GM18858 (cell line): ENCODE data around the gene RAP1B.
"Not testable (repeated sequence)": the region's sequence is repeated elsewhere in the genome, so short reads cannot be mapped to it uniquely, and the experiment has no call there.

Experiments
- ATAC-seq: cut with Tn5 transposase; IDR thresholded peaks from one replicate; pipeline ENCODE4 v1.9.1; 2021; ENCODE audit not compliant: unreplicated experiment

The RAP1B gene

DNA sequence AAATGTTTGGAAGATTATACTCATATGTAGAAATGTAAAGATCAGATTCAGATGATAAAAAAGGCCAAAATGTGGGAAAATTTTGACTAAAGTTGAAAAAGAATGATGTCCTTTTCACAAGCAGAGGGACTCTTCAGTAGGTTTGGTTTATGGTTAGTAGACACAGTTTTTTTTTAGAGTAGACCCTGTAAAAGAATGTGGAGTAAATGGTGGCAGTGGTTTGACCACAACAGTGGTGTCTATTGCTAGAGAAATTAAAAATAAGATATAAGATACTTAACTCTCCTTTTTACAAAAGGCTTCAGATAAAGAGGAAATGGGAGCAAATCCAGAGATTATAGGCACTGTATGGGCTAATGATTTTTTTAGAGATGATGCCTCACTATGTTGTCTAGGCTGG lies 21.8 kb downstream of the RAP1B start:
- ATAC-seq = no peak

- ATAC-seq = peak; percentile 30
Measured at GRCh38 chr12:68633614-68634558, 23.2 kb downstream of the RAP1B start.

GRCh38 chr12:68636268-68636667 lies 25.6 kb downstream of the RAP1B start:
- no peak for ATAC-seq

- ATAC-seq = not testable (repeated sequence)
Measured at GRCh38 chr12:68637439-68637838, 26.7 kb downstream of the RAP1B start.

DNA sequence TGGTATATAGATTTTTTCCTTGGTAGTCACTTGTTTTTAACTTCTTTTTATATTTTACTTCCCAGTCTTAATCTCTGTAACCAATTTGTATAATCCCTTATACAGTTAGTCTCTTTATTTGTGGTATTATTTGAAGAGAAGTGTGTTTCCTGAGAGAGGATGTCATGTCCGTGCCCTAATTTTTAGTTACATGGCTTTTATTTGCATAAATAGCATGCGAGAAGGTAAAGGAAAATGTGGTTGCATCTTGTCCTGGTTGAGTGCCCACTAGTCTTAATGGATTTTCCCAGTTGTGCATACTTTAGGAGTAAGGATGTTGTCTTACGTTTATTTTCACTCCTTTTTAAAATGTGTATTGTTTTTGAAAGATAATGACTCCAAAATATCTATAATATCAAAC lies 27.5 kb downstream of the RAP1B start:
- no peak for ATAC-seq

GRCh38 chr12:68638721-68639395 lies 28.2 kb downstream of the RAP1B start:
- ATAC-seq = no peak

DNA sequence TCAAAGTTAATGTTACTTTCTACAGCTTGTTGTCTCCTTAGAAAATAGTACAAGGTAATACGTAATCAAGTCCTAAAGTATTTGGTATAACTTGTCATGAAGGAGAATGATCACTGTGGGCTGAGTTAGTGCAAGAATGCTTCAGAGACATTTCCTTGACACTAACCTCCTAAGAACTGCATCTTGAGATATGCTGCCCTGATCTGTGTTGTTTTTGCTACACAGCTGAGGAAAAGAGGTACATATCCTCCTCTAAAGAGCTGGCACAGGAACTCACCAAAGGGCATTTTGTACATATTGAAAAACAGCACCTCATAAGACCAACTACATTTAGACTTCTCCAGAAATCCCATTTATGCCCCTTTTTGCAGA lies 28.7 kb downstream of the RAP1B start:
- ATAC-seq = no peak

DNA sequence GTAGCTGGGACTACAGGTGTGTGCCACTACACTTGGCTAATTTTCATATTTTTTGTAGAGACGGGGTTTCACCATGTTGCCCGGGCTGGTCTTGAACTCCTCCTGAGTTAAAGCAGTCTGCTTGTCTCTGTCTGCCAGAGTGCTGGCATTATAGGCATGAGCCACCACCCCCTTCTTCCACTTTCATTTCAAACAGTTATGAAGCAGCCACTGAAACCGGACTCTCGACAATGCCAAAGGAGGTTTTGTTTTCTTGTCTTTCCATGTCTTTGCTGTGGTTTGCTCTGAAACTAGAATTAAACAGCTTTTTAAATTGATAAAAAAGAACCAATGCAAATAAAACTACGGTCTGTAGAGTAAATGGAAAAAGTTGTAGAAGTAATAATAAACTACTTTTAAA lies 30.4 kb downstream of the RAP1B start:
- peak; percentile 74 for ATAC-seq

DNA sequence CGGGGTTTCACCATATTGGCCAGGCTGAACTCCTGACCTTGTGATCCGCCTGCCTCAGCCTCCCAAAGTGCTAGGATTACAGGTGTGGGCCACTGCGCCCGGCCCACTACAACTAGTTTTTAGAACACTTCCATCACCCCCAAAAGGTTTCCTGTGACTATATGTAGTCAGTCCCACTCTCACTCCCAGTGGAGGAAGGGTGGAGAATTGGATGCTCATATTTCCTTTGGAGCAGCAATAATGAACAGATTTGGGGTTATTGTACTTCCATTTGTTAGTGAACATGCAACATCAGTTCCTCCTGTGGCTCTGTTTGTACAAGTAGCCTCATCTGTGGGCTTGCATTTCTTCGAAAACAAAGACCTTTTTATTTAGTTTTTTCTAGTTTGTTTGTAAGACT lies 35.8 kb downstream of the RAP1B start:
- ATAC-seq = no peak

DNA sequence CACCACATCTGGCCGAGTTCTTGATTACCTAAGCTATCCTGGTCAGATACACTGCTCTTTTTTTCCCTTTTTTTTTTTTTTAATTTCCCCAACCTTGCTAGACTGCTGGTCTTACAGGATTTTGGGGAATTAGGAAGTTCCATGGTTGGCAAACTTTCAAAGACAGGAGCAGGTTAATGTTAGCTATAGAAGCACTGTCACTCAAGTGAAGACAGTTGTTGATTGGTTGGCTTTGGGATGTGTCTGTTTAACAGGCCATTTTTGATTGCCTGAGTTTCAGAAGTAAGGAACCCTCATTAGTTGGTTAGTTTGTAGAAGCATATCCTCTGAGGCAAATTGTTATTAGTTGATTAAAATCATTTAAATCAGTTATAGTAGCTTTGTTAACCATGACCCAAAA lies 36.8 kb downstream of the RAP1B start:
- ATAC-seq = no peak

DNA sequence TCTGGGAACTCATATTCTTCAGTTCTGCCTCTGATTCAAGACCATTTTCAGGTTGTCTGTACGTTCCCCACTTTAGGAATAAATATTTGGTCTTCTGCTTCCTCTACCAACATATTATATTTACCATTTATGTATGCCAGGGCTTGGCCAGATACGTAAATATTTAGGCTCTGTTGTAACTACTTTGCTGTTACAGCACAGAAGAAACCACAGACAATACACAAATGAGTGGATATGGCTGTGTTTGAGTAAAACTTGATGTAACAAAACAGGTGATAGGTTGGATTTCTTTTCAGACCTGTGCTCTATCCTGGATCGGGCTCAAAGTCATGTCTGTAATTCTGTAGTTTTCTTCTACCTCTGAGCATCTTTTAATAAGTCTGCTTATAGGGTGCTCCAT lies 37.5 kb downstream of the RAP1B start:
- ATAC-seq = no peak

DNA sequence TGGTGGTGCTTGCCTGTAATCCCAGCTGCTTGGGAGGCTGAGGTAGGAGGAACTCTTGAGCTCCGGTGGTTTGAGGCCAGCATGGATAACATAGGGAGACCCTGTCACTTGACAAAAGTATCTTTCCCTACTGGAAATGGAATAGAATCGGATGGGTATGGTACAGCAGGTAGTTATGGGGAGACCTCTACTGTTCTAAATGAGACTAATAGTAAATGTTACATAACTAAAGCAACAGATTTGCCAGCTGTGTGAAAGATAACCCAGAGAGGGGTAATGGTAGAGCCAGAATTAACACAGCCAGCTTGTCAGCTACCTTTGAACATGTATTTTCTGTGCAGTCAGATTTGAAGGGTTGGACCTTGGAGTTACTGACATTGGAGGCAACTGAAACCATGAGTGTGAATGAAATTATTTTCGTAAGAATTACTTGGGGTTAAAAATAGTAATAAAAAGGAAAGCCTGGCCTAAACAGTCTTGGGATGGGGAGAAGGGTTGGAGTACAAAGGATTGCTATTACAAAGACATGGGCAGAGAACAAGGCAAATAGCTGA lies 54.4 kb downstream of the RAP1B start:
- no peak for ATAC-seq

GRCh38 chr12:68667291-68667690 lies 56.6 kb downstream of the RAP1B start:
- ATAC-seq = no peak

- no peak for ATAC-seq
Measured at GRCh38 chr12:68667896-68668295, 57.2 kb downstream of the RAP1B start.

GRCh38 chr12:68671179-68671578 lies 60.5 kb downstream of the RAP1B start:
- ATAC-seq = no peak

DNA sequence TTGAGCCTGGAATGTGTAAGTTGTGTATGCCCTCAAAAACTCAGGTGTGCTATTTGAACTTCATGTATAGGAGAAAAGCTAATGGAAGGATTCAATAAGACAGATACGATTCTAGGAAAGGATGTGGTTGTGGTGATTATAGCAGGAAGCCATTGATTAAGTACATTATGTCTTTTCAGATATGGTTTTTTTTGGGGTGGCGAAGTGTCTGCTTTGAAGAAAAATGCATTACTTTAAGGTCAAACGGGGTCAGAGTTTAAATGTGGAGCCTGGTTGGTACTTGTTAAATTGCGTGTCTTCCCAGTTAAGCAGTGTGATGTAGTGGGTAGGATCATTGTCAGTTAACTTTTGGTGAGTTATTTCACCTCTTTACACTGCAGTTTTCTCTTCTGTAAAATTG lies 63.1 kb downstream of the RAP1B start:
- ATAC-seq = no peak

- no peak for ATAC-seq
Measured at GRCh38 chr12:68674376-68674775, 63.7 kb downstream of the RAP1B start.

GRCh38 chr12:68675101-68675842 lies 64.6 kb downstream of the RAP1B start:
- ATAC-seq = no peak

GRCh38 chr12:68676854-68677253 lies 66.2 kb downstream of the RAP1B start:
- ATAC-seq = not testable (repeated sequence)

- no peak for ATAC-seq
Measured at GRCh38 chr12:68686262-68686594, 75.5 kb downstream of the RAP1B start.
